ENCODE data around the gene C11orf52. TPM values are rescaled to one million over a fixed set of nuclear protein-coding genes. Genes with fewer than 3 reads are reported as not detected.

Gene C11orf52
- total and polyA plus RNA-seq, 10 donors = 0.32 to 1.5 (median 0.63) TPM; not detected in 2

- H3K4me3 ChIP-seq = no peak overlapping the region
- H3K27me3 ChIP-seq (replicated peaks in 1 of 7) = no peaks in the 10 kb centered on the region
- no peak for TF ChIP-seq POLR2A (IDR thresholded peaks at IDR 0.05)
- TF ChIP-seq CTCF (IDR thresholded peaks at IDR 0.05 in 8 of 11, conservative IDR thresholded peaks at IDR 0.05 in 3 of 11) = no peak
- no peak for TF ChIP-seq POLR2AphosphoS5 (IDR thresholded peaks at IDR 0.05)
- intact Hi-C loops (cut with DNase I; ENCODE audit: low total_unique reads) = no loop called here
- DNase-seq = no peak
- H3K36me3 ChIP-seq = no peaks in the 10 kb centered on the region
- no peaks in the 10 kb centered on the region for H3K9me3 ChIP-seq
- H3K4me1 ChIP-seq = peaks cover 0 to 10% (median 0%) of the 10 kb centered on the region in 6 donors
- WGBS, 5 donors = 66 to 86% (median 77%) methylated on average over 5 of the region's 5 CpGs
- H3K27ac ChIP-seq = no peak overlapping the region
Measured at GRCh38 chr11:111944651-111945051, 25.9 kb downstream of the C11orf52 start.

GRCh38 chr11:111945198-111945597 lies 26.5 kb downstream of the C11orf52 start:
- no peaks in the 10 kb centered on the region for H3K36me3 ChIP-seq
- H3K4me1 ChIP-seq = peaks cover 0 to 13% (median 0%) of the 10 kb centered on the region in 6 donors
- H3K27ac ChIP-seq = no peak overlapping the region
- no peak overlapping the region for H3K4me3 ChIP-seq
- intact Hi-C loops (cut with DNase I; ENCODE audit: low total_unique reads) = no loop called here
- H3K9me3 ChIP-seq = no peaks in the 10 kb centered on the region
- 55 to 88% (median 76%) methylated on average over 1 of the region's 1 CpG for WGBS, 5 donors
- DNase-seq = no peak
- H3K27me3 ChIP-seq (replicated peaks in 1 of 7) = no peaks in the 10 kb centered on the region
- TF ChIP-seq CTCF (IDR thresholded peaks at IDR 0.05 in 8 of 11, conservative IDR thresholded peaks at IDR 0.05 in 3 of 11) (no peak), POLR2A (IDR thresholded peaks at IDR 0.05) (no peak), POLR2AphosphoS5 (IDR thresholded peaks at IDR 0.05) (no peak)

- H3K9me3 ChIP-seq = peaks cover 0 to 2% (median 0%) of the 10 kb centered on the region in 8 donors
- H3K27ac ChIP-seq = no peak overlapping the region
- intact Hi-C loops (cut with DNase I; ENCODE audit: low total_unique reads) = no loop called here
- H3K27me3 ChIP-seq (replicated peaks in 1 of 7) = no peaks in the 10 kb centered on the region
- DNase-seq = no peak
- H3K4me3 ChIP-seq = no peak overlapping the region
- TF ChIP-seq CTCF (IDR thresholded peaks at IDR 0.05 in 8 of 11, conservative IDR thresholded peaks at IDR 0.05 in 3 of 11) = no peak
- no peak for TF ChIP-seq POLR2AphosphoS5 (IDR thresholded peaks at IDR 0.05)
- TF ChIP-seq POLR2A (IDR thresholded peaks at IDR 0.05) = no peak
- 88 to 97% (median 90%) methylated on average over 3 of the region's 3 CpGs for WGBS, 5 donors
- H3K36me3 ChIP-seq = no peaks in the 10 kb centered on the region
- H3K4me1 ChIP-seq = peaks cover 0 to 13% (median 0%) of the 10 kb centered on the region in 6 donors
Measured at GRCh38 chr11:111946499-111946898, 27.8 kb downstream of the C11orf52 start.

- no peaks in the 10 kb centered on the region for H3K27me3 ChIP-seq (replicated peaks in 1 of 7)
- DNase-seq = no peak
- H3K4me3 ChIP-seq = no peak overlapping the region
- no peak overlapping the region for H3K27ac ChIP-seq
- intact Hi-C loops (cut with DNase I; ENCODE audit: low total_unique reads) = no loop called here
- H3K36me3 ChIP-seq = no peaks in the 10 kb centered on the region
- H3K4me1 ChIP-seq = peaks cover 0 to 13% (median 0%) of the 10 kb centered on the region in 6 donors
- TF ChIP-seq CTCF (IDR thresholded peaks at IDR 0.05 in 8 of 11, conservative IDR thresholded peaks at IDR 0.05 in 3 of 11) = no peak
- no peak for TF ChIP-seq POLR2AphosphoS5 (IDR thresholded peaks at IDR 0.05)
- TF ChIP-seq POLR2A (IDR thresholded peaks at IDR 0.05) = no peak
- H3K9me3 ChIP-seq = peaks cover 0 to 6% (median 0%) of the 10 kb centered on the region in 8 donors
Measured at GRCh38 chr11:111947143-111947542, 28.4 kb downstream of the C11orf52 start.

Data from spleen (tissue), 11 donors.